OCI-LY7 (cell line): ENCODE measurements around the gene LDLRAP1. TPM values are rescaled to one million over a fixed set of nuclear protein-coding genes. Genes with fewer than 3 reads are reported as not detected.

ENCODE experiments used
- BruUV-seq: library from RNA; stranded (reverse); fragments of 400-500 nt; replicated peaks from 2 replicates; lab custom pipeline; 2021; lab: Mats Ljungman, UMichigan
- CTCF ChIA-PET: fragments of 300-600 bp; sonication (Branson Sonifier 250); formaldehyde crosslinking; loops from one replicate; lab custom pipeline; 2022; ENCODE audit warnings: antibody characterized with exemption; ENCODE audit not compliant: unreplicated experiment; lab: Charles Lee
- POLR2A ChIA-PET: fragments of 300-600 bp; sonication (Branson Sonifier 250); formaldehyde crosslinking; loops from one replicate; lab custom pipeline; 2022; ENCODE audit warnings: antibody characterized with exemption; lab: Charles Lee
- DNase-seq: peaks from one replicate; pipeline ENCODE4 v3.0.0-alpha.2; 2015; ENCODE audit warnings: low spot score
- H2AFZ ChIP-seq: fragments of 200-600 bp; sonication (generic), shearing (Covaris generic); 2 replicates; pipeline ENCODE4 v1.6.1; 2014; ENCODE audit warnings: mild to moderate bottlenecking, antibody characterized with exemption, low read length, moderate library complexity
- H3K27ac ChIP-seq: fragments of 200-600 bp; sonication (generic); 2 replicates; pipeline ENCODE4 v1.5.1; 2014; ENCODE audit warnings: mixed run types, low read depth, mild to moderate bottlenecking, moderate library complexity, low read length, inconsistent platforms; ENCODE audit not compliant: poor library complexity, severe bottlenecking
- H3K36me3 ChIP-seq: fragments of 200-600 bp; sonication (generic); 2 replicates; pipeline ENCODE4 v1.6.1; 2014; ENCODE audit warnings: mild to moderate bottlenecking, antibody characterized with exemption, low read length, moderate library complexity, mixed read lengths; ENCODE audit not compliant: insufficient read depth
- H3K4me1 ChIP-seq: fragments of 200-600 bp; sonication (generic); 2 replicates; pipeline ENCODE4 v1.5.1; 2014; ENCODE audit warnings: mild to moderate bottlenecking, low read length; ENCODE audit not compliant: insufficient read depth, poor library complexity, severe bottlenecking
- H3K4me2 ChIP-seq: fragments of 200-600 bp; sonication (generic); 2 replicates; pipeline ENCODE4 v1.6.1; 2014; ENCODE audit warnings: mild to moderate bottlenecking, low read length
- H3K4me3 ChIP-seq: fragments of 200-600 bp; sonication (generic); 2 replicates; pipeline ENCODE4 v1.5.1; 2014; ENCODE audit warnings: mild to moderate bottlenecking, low read depth, low read length; ENCODE audit not compliant: poor library complexity, severe bottlenecking
- H3K79me2 ChIP-seq: fragments of 200-600 bp; sonication (generic); 2 replicates; pipeline ENCODE4 v1.6.1; 2016; ENCODE audit warnings: low read depth, mild to moderate bottlenecking, low read length, moderate library complexity, mixed read lengths; ENCODE audit not compliant: insufficient read depth
- H3K9me2 ChIP-seq: fragments of 200-600 bp; sonication (generic); 2 replicates; pipeline ENCODE4 v1.6.1; 2016; ENCODE audit warnings: mild to moderate bottlenecking, low read length, mixed read lengths; ENCODE audit not compliant: insufficient read depth
- H3K9me3 ChIP-seq: fragments of 200-600 bp; sonication (generic); 2 replicates; pipeline ENCODE4 v1.6.1; 2014; ENCODE audit warnings: mild to moderate bottlenecking, mixed run types, low read length, mixed read lengths
- H4K20me1 ChIP-seq: fragments of 200-600 bp; sonication (generic); 2 replicates; pipeline ENCODE4 v1.6.1; 2014; ENCODE audit warnings: mild to moderate bottlenecking, antibody characterized with exemption, low read length, moderate library complexity, mixed read lengths; ENCODE audit not compliant: insufficient read depth
- CTCF ChIP-seq: fragments of 200-600 bp; sonication (generic); conservative IDR thresholded peaks from 2 replicates; pipeline ENCODE4 v1.5.1; 2014; ENCODE audit warnings: mild to moderate bottlenecking, antibody characterized with exemption, low read length, moderate library complexity, mixed read lengths
- EZH2phosphoT487 ChIP-seq: fragments of 200-600 bp; sonication (generic); IDR thresholded peaks from 2 replicates; pipeline ENCODE4 v1.6.1; 2018; ENCODE audit warnings: low read depth, borderline replicate concordance, mild to moderate bottlenecking, mixed run types, antibody characterized with exemption, low read length, moderate library complexity, mixed read lengths
- intact Hi-C: fragments of 100-400 bp; cut with micrococcal nuclease; formaldehyde crosslinking; loops from one replicate; pipeline ENCODE4 v1.10.0; 2022; ENCODE audit not compliant: unreplicated experiment
- total RNA-seq, 2 experiments: library from RNA; depleted of rRNA in 1 of 2; stranded (reverse); fragments of >200 nt in 1 of 2; shearing (Covaris generic) in 1 of 2; gene quantifications; 2 replicates each; pipeline ENCODE4 v1.2.3, GENCODE V29; 2014 to 2022

Gene LDLRAP1
- total RNA-seq, 2 experiments from 2014 or later, result 14.9 to 36.2 TPM

- TF ChIP-seq EZH2phosphoT487 (no peak), CTCF (peak; percentile 78)
- no peaks in the 10 kb centered on the region for H3K9me2 ChIP-seq
- no peaks in the 10 kb centered on the region for H4K20me1 ChIP-seq
- ChIA-PET POLR2A (interaction anchor here (3.1 kb wide), 1 partner anchor 14 kb away, joined by 11 read pairs; no protein-coding TSS in a partner anchor), CTCF (no interaction called here)
- H3K79me2 ChIP-seq, result no peaks in the 10 kb centered on the region
- intact Hi-C loops, result no loop called here
- peak overlapping the region; percentile 28 for H3K4me3 ChIP-seq
- H3K36me3 ChIP-seq, result no peaks in the 10 kb centered on the region
- H3K4me1 ChIP-seq, result peaks cover 75% of the 10 kb centered on the region
- no peaks in the 10 kb centered on the region for H3K9me3 ChIP-seq
- peak overlapping the region; percentile 44 for H3K4me2 ChIP-seq
- peak overlapping the region; percentile 92 for H2AFZ ChIP-seq
- no peak overlapping the region for H3K27ac ChIP-seq
- no TSS peak for BruUV-seq
- peak; percentile 54 for DNase-seq
Measured at GRCh38 chr1:25610822-25611630, 67.6 kb downstream of the LDLRAP1 start.

GRCh38 chr1:25611843-25612242 is 68.4 kb downstream of the LDLRAP1 start:
- ChIA-PET POLR2A (interaction anchor here (0.7 kb wide), 1 partner anchor 146 kb away, joined by 4 read pairs; no protein-coding TSS in a partner anchor), CTCF (interaction anchor here (0.6 kb wide), 1 partner anchor 32 kb away, joined by 3 read pairs; no protein-coding TSS in a partner anchor)
- Histone ChIP-seq H3K4me2 (no peak overlapping the region), H3K27ac (no peak overlapping the region), H4K20me1 (no peaks in the 10 kb centered on the region), H3K36me3 (no peaks in the 10 kb centered on the region), H3K79me2 (no peaks in the 10 kb centered on the region), H3K4me1 (peaks cover 74% of the 10 kb centered on the region), H3K9me2 (no peaks in the 10 kb centered on the region), H2AFZ (no peak overlapping the region), H3K4me3 (no peak overlapping the region), H3K9me3 (no peaks in the 10 kb centered on the region)
- intact Hi-C loops, result no loop called here
- no peak for TF ChIP-seq EZH2phosphoT487
- no peak for TF ChIP-seq CTCF
- no peak for DNase-seq
- BruUV-seq, result no TSS peak

- peaks cover 69% of the 10 kb centered on the region for H3K4me1 ChIP-seq
- H3K79me2 ChIP-seq, result no peaks in the 10 kb centered on the region
- no peaks in the 10 kb centered on the region for H4K20me1 ChIP-seq
- TF ChIP-seq CTCF, result no peak
- H3K36me3 ChIP-seq, result no peaks in the 10 kb centered on the region
- no TSS peak for BruUV-seq
- H3K9me3 ChIP-seq, result no peaks in the 10 kb centered on the region
- no peak overlapping the region for H2AFZ ChIP-seq
- CTCF ChIA-PET, result interaction anchor here (0.6 kb wide), 1 partner anchor 33 kb away, joined by 3 read pairs; no protein-coding TSS in a partner anchor
- POLR2A ChIA-PET, result interaction anchor here (0.7 kb wide), 1 partner anchor 146 kb away, joined by 4 read pairs; no protein-coding TSS in a partner anchor
- intact Hi-C loops, result no loop called here
- DNase-seq, result no peak
- H3K4me2 ChIP-seq, result no peak overlapping the region
- no peaks in the 10 kb centered on the region for H3K9me2 ChIP-seq
- no peak overlapping the region for H3K4me3 ChIP-seq
- no peak overlapping the region for H3K27ac ChIP-seq
Measured at GRCh38 chr1:25612421-25612820, 69.0 kb downstream of the LDLRAP1 start.
